Hepatocyte (in vitro differentiated cells): ENCODE measurements around the gene CCDC82.

Experiments used
- EZH2 ChIP-seq: fragments of 200-600 bp; sonication (generic); IDR thresholded peaks from 2 replicates; pipeline ENCODE4 v1.6.1; 2016; ENCODE audit warnings: antibody characterized with exemption, mild to moderate bottlenecking, borderline replicate concordance
- EZH2phosphoT487 ChIP-seq: fragments of 200-600 bp; sonication (generic); IDR thresholded peaks from one replicate; pipeline ENCODE4 v1.6.1; 2018; ENCODE audit warnings: antibody characterized with exemption, mild to moderate bottlenecking, low read depth, moderate library complexity; ENCODE audit not compliant: unreplicated experiment, severe bottlenecking
- TF ChIP-seq, protein P1 (sequence below): fragments of 200-600 bp; sonication (generic); IDR thresholded peaks from 2 replicates; pipeline ENCODE4 v1.5.1; 2016; ENCODE audit warnings: antibody characterized with exemption, mild to moderate bottlenecking; ENCODE audit not compliant: poor library complexity

- TF ChIP-seq, protein P1, sequence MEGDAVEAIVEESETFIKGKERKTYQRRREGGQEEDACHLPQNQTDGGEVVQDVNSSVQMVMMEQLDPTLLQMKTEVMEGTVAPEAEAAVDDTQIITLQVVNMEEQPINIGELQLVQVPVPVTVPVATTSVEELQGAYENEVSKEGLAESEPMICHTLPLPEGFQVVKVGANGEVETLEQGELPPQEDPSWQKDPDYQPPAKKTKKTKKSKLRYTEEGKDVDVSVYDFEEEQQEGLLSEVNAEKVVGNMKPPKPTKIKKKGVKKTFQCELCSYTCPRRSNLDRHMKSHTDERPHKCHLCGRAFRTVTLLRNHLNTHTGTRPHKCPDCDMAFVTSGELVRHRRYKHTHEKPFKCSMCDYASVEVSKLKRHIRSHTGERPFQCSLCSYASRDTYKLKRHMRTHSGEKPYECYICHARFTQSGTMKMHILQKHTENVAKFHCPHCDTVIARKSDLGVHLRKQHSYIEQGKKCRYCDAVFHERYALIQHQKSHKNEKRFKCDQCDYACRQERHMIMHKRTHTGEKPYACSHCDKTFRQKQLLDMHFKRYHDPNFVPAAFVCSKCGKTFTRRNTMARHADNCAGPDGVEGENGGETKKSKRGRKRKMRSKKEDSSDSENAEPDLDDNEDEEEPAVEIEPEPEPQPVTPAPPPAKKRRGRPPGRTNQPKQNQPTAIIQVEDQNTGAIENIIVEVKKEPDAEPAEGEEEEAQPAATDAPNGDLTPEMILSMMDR = no peak
- TF ChIP-seq EZH2 (no peak), EZH2phosphoT487 (no peak)
Observed at GRCh38 chr11:96397863-96398262, 8.2 kb upstream of the CCDC82 start.
